ENCODE measurements around the gene ROR1. TPM values are rescaled to one million over a fixed set of nuclear protein-coding genes. Genes with fewer than 3 reads are reported as not detected.
A peak's percentile ranks its signal among the peaks of the same experiment; 100 is the strongest.

The ROR1 gene
- total RNA-seq, 2 donors from 2014 or later = 12.9 to 40.8 TPM

DNA sequence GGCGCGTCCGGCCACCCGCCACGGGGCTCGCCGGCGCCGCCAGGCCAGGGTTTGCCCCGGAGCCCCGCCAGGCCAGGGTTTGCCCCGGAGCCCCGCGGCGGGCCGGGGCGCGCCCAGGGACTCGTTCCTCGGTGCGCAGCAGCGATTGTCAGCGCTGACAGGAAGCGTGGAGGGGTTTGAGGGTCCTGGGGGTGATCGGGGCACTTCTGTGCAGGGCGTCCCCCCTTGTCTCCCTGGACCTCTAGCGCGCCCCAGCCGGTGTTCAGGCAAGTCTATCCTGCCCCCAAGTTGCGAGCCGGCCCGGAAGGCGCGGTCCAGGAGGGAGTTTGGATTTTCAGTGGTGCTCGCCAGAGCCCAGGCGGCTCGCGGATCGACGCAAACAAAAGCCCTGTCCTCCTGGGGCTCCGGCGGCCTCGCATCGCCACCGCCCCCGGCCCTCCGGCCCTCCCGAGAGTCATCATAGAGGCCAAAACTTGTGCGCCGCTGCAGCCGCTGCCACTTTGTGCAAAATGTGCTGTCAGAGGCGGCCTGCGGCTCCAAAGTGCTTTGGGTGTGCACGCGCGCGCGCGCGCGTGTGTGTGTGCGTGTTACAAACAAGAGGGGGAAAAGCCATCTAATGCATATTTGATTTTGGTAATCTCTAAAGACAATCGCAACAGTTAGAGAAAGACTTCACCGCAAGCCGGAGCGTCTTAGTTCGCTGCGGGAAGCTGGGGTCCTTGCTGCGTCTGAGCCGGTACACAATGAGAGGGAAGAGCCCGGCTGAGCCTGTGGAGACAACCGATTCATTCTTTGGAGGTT, 1.0 kb downstream of the ROR1 start:
- Histone ChIP-seq H3K36me3 (no peaks in the 10 kb centered on the region), H3K9me3 (no peaks in the 10 kb centered on the region), H3K27ac (peak overlapping the region; percentile 85 to 89), H3K4me3 (peak overlapping the region; percentile 74 to 83), H3K4me1 (peaks cover 0 to 29% of the 10 kb centered on the region in 2 donors), H3K27me3 (no peaks in the 10 kb centered on the region)
- TF ChIP-seq, protein P1, sequence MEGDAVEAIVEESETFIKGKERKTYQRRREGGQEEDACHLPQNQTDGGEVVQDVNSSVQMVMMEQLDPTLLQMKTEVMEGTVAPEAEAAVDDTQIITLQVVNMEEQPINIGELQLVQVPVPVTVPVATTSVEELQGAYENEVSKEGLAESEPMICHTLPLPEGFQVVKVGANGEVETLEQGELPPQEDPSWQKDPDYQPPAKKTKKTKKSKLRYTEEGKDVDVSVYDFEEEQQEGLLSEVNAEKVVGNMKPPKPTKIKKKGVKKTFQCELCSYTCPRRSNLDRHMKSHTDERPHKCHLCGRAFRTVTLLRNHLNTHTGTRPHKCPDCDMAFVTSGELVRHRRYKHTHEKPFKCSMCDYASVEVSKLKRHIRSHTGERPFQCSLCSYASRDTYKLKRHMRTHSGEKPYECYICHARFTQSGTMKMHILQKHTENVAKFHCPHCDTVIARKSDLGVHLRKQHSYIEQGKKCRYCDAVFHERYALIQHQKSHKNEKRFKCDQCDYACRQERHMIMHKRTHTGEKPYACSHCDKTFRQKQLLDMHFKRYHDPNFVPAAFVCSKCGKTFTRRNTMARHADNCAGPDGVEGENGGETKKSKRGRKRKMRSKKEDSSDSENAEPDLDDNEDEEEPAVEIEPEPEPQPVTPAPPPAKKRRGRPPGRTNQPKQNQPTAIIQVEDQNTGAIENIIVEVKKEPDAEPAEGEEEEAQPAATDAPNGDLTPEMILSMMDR (IDR thresholded peaks at IDR 0.05) = no peak
- no peak for DNase-seq (ENCODE audit: low spot score)

DNA sequence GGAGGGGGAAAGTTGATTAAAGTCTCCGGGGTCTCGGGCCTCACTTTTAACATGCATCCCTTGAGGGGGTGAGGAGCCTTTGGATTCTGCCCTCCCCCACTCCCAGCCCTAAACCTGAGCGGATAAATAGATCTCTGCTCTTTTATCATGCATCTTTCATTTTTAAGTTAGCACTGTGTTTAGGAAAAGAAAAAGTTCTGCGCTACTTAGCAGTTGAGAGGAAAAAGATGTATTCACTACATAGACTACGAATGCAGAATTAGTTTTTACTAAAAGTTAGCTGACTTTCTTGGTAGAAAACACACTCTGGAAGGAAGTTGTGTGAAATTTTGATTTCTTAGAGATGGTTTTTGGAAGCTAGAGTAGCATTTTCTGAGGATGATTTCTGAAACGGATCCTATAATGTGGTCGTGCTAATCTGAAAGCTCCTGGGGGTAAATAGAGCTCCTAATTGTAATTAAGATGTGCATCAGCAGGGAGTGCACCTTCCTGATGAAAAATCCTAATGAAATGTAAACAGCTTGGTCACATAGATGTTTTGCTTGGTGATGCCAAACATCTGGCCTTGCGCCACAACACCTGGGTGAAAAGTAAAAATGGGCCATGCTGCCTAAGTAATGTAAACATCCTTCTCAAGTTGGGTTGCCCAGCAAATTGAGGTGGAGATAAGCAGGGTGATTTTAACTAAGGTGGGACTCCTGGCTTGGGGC, 1.8 kb downstream of the ROR1 start:
- Histone ChIP-seq H3K36me3 (no peaks in the 10 kb centered on the region), H3K4me1 (peaks cover 0 to 37% of the 10 kb centered on the region in 2 donors), H3K9me3 (no peaks in the 10 kb centered on the region), H3K4me3 (peak overlapping the region; percentile 74 to 83), H3K27ac (peak overlapping the region; percentile 85 to 89), H3K27me3 (no peaks in the 10 kb centered on the region)
- no peak for DNase-seq (ENCODE audit: low spot score)
- TF ChIP-seq, protein P1 (IDR thresholded peaks at IDR 0.05) = no peak

GRCh38 chr1:63777286-63777685, 3.5 kb downstream of the ROR1 start:
- H3K4me1 ChIP-seq = peaks cover 0 to 38% of the 10 kb centered on the region in 2 donors
- H3K36me3 ChIP-seq = no peaks in the 10 kb centered on the region
- no peak for DNase-seq (ENCODE audit: low spot score)
- H3K9me3 ChIP-seq = no peaks in the 10 kb centered on the region
- no peak overlapping the region for H3K27ac ChIP-seq
- no peaks in the 10 kb centered on the region for H3K27me3 ChIP-seq
- TF ChIP-seq, protein P1 (IDR thresholded peaks at IDR 0.05) = no peak
- no peak overlapping the region for H3K4me3 ChIP-seq

- DNase-seq (ENCODE audit: low spot score) = no peak
- no peak overlapping the region for H3K4me3 ChIP-seq
- H3K27ac ChIP-seq = no peak overlapping the region
- H3K27me3 ChIP-seq = no peaks in the 10 kb centered on the region
- H3K9me3 ChIP-seq = no peaks in the 10 kb centered on the region
- H3K36me3 ChIP-seq = no peaks in the 10 kb centered on the region
- TF ChIP-seq, protein P1 (IDR thresholded peaks at IDR 0.05) = no peak
- H3K4me1 ChIP-seq = peaks cover 0 to 35% of the 10 kb centered on the region in 2 donors
Observed at GRCh38 chr1:63777965-63778880, 4.4 kb downstream of the ROR1 start.

DNA sequence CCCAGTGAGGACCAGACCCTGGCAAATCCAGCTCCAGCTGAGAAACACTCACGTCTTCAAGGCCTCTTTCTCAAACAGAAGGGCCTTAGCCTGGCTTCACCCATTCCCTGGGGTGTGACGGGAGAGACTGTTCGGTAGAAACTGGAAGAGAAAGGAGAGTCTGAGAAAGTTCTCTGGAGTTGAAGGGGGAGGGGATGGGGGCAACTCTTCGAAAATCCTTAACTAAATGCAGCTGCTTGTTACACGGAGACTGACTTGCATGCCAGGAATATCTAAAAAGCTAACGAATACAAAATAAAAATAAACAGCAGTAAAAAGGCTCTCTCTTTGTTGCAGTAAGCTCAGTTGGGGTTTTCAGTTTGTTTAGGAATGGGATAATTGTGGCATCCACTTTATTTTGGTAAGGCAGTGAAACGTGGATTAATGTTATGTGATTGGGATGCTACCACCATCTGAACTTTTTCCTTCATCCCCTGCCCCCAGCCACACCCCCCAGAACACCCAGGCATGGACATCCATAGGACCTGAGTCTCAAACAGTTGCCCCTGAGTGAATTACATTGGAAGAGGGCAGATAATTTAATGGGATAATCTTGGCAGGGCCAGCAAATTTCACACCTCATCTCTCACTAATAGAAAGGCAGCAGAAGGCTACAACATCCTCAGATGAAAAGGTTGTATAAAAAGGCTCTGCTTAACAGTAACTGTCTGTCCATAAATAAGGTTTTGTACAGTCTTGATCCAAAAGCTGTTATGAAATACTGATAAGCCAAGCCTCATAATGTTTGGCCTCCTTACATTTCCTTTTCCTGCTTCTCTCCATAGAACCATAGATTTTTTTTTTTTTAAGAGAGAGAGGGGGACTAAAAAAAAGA, 5.8 kb downstream of the ROR1 start:
- no peak for DNase-seq (ENCODE audit: low spot score)
- Histone ChIP-seq H3K36me3 (no peaks in the 10 kb centered on the region), H3K27ac (no peak overlapping the region), H3K4me1 (peaks cover 0 to 35% of the 10 kb centered on the region in 2 donors), H3K4me3 (no peak overlapping the region), H3K27me3 (no peaks in the 10 kb centered on the region), H3K9me3 (no peaks in the 10 kb centered on the region)
- TF ChIP-seq, protein P1 (IDR thresholded peaks at IDR 0.05) = no peak

Data from right atrium auricular region (tissue), 2 donors.